GM08714 (cell line): ENCODE results near the gene RANBP1.

Experiments
- H3K4me3 ChIP-seq: fragments of 200-500 bp; sonication (Bioruptor generic); 2 replicates; pipeline ENCODE4 v1.5.1; 2014; ENCODE audit warnings: mild to moderate bottlenecking, low read length, inconsistent platforms
- ZNF274 ChIP-seq: IDR thresholded peaks from 2 replicates; pipeline ENCODE4 v1.6.1; 2012; ENCODE audit warnings: mild to moderate bottlenecking, low read depth, low read length

RANBP1 gene

GRCh38 chr22:20176421-20177085 is 60.6 kb downstream of the RANBP1 start:
- no peak for TF ChIP-seq ZNF274
- H3K4me3 ChIP-seq, result no peak overlapping the region
